IPS-20b (cell line): ENCODE data around the gene MT1HL1.

Experiments used
- H3K27ac ChIP-seq: one replicate; pipeline ENCODE4 v1.5.1; 2013; ENCODE audit warnings: low read length
- H3K27me3 ChIP-seq: 2 replicates; pipeline ENCODE4 v1.6.1; 2013; ENCODE audit warnings: mild to moderate bottlenecking, low read length, inconsistent platforms; ENCODE audit not compliant: insufficient read depth
- H3K36me3 ChIP-seq: 2 replicates; pipeline ENCODE4 v1.6.1; 2013; ENCODE audit warnings: low read depth, mild to moderate bottlenecking, inconsistent platforms, low read length, moderate library complexity; ENCODE audit not compliant: insufficient read depth
- H3K4me1 ChIP-seq: 2 replicates; pipeline ENCODE4 v1.6.1; 2013; ENCODE audit warnings: mild to moderate bottlenecking, control low read depth, inconsistent platforms, low read length, moderate library complexity; ENCODE audit not compliant: insufficient read depth
- H3K4me3 ChIP-seq: 2 replicates; pipeline ENCODE4 v1.5.1; 2013; ENCODE audit warnings: mild to moderate bottlenecking, low read length, inconsistent platforms
- H3K9ac ChIP-seq: 2 replicates; pipeline ENCODE4 v1.6.1; 2013; ENCODE audit warnings: low read depth, mild to moderate bottlenecking, inconsistent platforms, low read length, moderate library complexity
- H3K9me3 ChIP-seq: 2 replicates; pipeline ENCODE4 v1.6.1; 2013; ENCODE audit warnings: mild to moderate bottlenecking, low read depth, low read length, inconsistent platforms; ENCODE audit not compliant: insufficient read depth

The MT1HL1 gene

GRCh38 chr1:236963920-236964319, 40.3 kb downstream of the MT1HL1 start:
- H3K9ac ChIP-seq = no peak overlapping the region
- H3K9me3 ChIP-seq = no peaks in the 10 kb centered on the region
- H3K27me3 ChIP-seq = no peaks in the 10 kb centered on the region
- H3K4me3 ChIP-seq = no peak overlapping the region
- no peak overlapping the region for H3K27ac ChIP-seq
- no peaks in the 10 kb centered on the region; the same call in 1 of the 2 replicates for H3K4me1 ChIP-seq
- H3K36me3 ChIP-seq = no peaks in the 10 kb centered on the region

GRCh38 chr1:236959112-236959511, 45.1 kb downstream of the MT1HL1 start:
- Histone ChIP-seq H3K27me3 (no peaks in the 10 kb centered on the region), H3K36me3 (no peaks in the 10 kb centered on the region), H3K27ac (no peak overlapping the region), H3K4me1 (no peaks in the 10 kb centered on the region), H3K9me3 (no peaks in the 10 kb centered on the region), H3K9ac (no peak overlapping the region), H3K4me3 (no peak overlapping the region)

- no peak overlapping the region for H3K27ac ChIP-seq
- no peaks in the 10 kb centered on the region for H3K27me3 ChIP-seq
- no peaks in the 10 kb centered on the region for H3K9me3 ChIP-seq
- H3K36me3 ChIP-seq = no peaks in the 10 kb centered on the region
- no peak overlapping the region for H3K4me3 ChIP-seq
- H3K9ac ChIP-seq = no peak overlapping the region
- H3K4me1 ChIP-seq = peaks cover 8% of the 10 kb centered on the region; the same call in 1 of the 2 replicates
Observed at GRCh38 chr1:236957235-236957634, 47.0 kb downstream of the MT1HL1 start.
